H1 (cell line): Measurements from ENCODE around the gene SKIDA1. TPM values are rescaled to one million over a fixed set of nuclear protein-coding genes. Genes with fewer than 3 reads are reported as not detected.
"Not testable (repeated sequence)": the region's sequence is repeated elsewhere in the genome, so short reads cannot be mapped to it uniquely, and the experiment has no call there.

ENCODE experiments used
- CTCF ChIA-PET: fragments of 300-600 bp; sonication (Branson Sonifier 250); formaldehyde crosslinking; loops from one replicate; lab custom pipeline; 2021; ENCODE audit not compliant: partially characterized antibody; lab: Charles Lee
- POLR2A ChIA-PET: fragments of 300-600 bp; sonication (Branson Sonifier 250); formaldehyde crosslinking; loops from one replicate; lab custom pipeline; 2021; ENCODE audit warnings: inconsistent platforms; ENCODE audit not compliant: partially characterized antibody; lab: Charles Lee
- DNase-seq, 2 experiments: peaks; one replicate each; pipeline versions ENCODE4 v3.0.0 to v3.0.0-alpha.2; 2010 to 2022; ENCODE audit warnings: low spot score in 2 of 2, low read depth in 1 of 2, mixed read lengths in 1 of 2
- FAIRE-seq: peaks from 2 replicates; lab custom pipeline; 2011; peaks lifted over from hg19 to GRCh38; lab: Jason Lieb, UNC
- H2AFZ ChIP-seq: 2 replicates; pipeline ENCODE4 v1.8.1; 2012; ENCODE audit warnings: low read length, inconsistent platforms
- H2AK5ac ChIP-seq: 2 replicates; pipeline ENCODE4 v1.6.1; 2013; ENCODE audit warnings: low read depth, low read length
- H2BK120ac ChIP-seq: replicated peaks from 2 replicates; pipeline ENCODE3; 2013; ENCODE audit warnings: low read depth, low read length, inconsistent platforms
- H2BK12ac ChIP-seq: 2 replicates; pipeline ENCODE4 v1.6.1; 2013; ENCODE audit warnings: low read depth, low read length
- H2BK15ac ChIP-seq: 2 replicates; pipeline ENCODE4 v1.6.1; 2013; ENCODE audit warnings: low read length
- H2BK20ac ChIP-seq: 2 replicates; pipeline ENCODE4 v1.6.1; 2013; ENCODE audit warnings: low read length
- H2BK5ac ChIP-seq: 2 replicates; pipeline ENCODE4 v1.6.1; 2013; ENCODE audit warnings: low read depth, low read length
- H3K14ac ChIP-seq: 2 replicates; pipeline ENCODE4 v1.6.1; 2013; ENCODE audit warnings: inconsistent platforms; ENCODE audit not compliant: insufficient read length
- H3K18ac ChIP-seq: 2 replicates; pipeline ENCODE4 v1.6.1; 2013; ENCODE audit warnings: low read length; ENCODE audit errors: extremely low read depth
- H3K23ac ChIP-seq: 2 replicates; pipeline ENCODE4 v1.6.1; 2013; ENCODE audit warnings: inconsistent platforms; ENCODE audit not compliant: insufficient read length
- H3K23me2 ChIP-seq: 2 replicates; pipeline ENCODE4 v1.6.1; 2013; ENCODE audit warnings: low read depth, low read length
- H3K27ac ChIP-seq: 2 replicates; pipeline ENCODE4 v1.6.1; 2011; ENCODE audit warnings: low read depth, low read length, inconsistent platforms
- H3K27me3 ChIP-seq, 4 experiments: replicated peaks in 1 of 4; 1 replicate in 1 of 4; 2 replicates in 3 of 4; pipeline versions ENCODE4 v1.6.1 to v1.8.1; 2011 to 2013; ENCODE audit warnings: low read length in 3 of 4, mild to moderate bottlenecking in 3 of 4, inconsistent platforms in 2 of 4, mixed read lengths in 2 of 4, moderate library complexity in 1 of 4; ENCODE audit not compliant: control insufficient read depth in 3 of 4, insufficient read depth in 3 of 4; ENCODE audit errors: extremely low read depth in 1 of 4
- H3K36me3 ChIP-seq, 4 experiments: 2 replicates each; pipeline versions ENCODE4 v1.6.1 to v1.8.1; 2011 to 2013; ENCODE audit warnings: mild to moderate bottlenecking in 4 of 4, low read length in 3 of 4, moderate library complexity in 2 of 4, control low read depth in 1 of 4, inconsistent platforms in 1 of 4; ENCODE audit not compliant: insufficient read depth in 4 of 4, control insufficient read depth in 2 of 4
- H3K4ac ChIP-seq: replicated peaks from 2 replicates; pipeline ENCODE3; 2013; ENCODE audit warnings: low read length, low read depth, mixed read lengths, inconsistent platforms; ENCODE audit not compliant: insufficient read length
- H3K4me1 ChIP-seq, 4 experiments: replicated peaks in 1 of 4; 1 replicate in 1 of 4; 2 replicates in 3 of 4; pipeline versions ENCODE4 v1.6.1 to v1.8.1; 2011 to 2013; ENCODE audit warnings: low read length in 3 of 4, inconsistent platforms in 2 of 4, mixed read lengths in 1 of 4; ENCODE audit not compliant: insufficient read depth in 4 of 4, control insufficient read depth in 3 of 4
- H3K4me2 ChIP-seq, 2 experiments: 2 replicates each; pipeline versions ENCODE4 v1.6.1 to v1.8.1; 2011 to 2013; ENCODE audit warnings: low read depth in 2 of 2, low read length in 2 of 2, control low read depth in 1 of 2, inconsistent platforms in 1 of 2, mild to moderate bottlenecking in 1 of 2; ENCODE audit not compliant: insufficient read depth in 1 of 2
- H3K4me3 ChIP-seq, 4 experiments: fragments of 200-600, 300-600 bp in 1 of 4; sonication (generic), shearing (Covaris generic), sonication (Bioruptor Twin) in 1 of 4; 2 replicates each; pipeline versions ENCODE4 v1.5.1 to v1.8.1; 2011 to 2016; ENCODE audit warnings: low read length in 4 of 4, low read depth in 3 of 4, control low read depth in 2 of 4, inconsistent platforms in 2 of 4, mild to moderate bottlenecking in 2 of 4, mixed read lengths in 1 of 4, moderate library complexity in 1 of 4; ENCODE audit not compliant: insufficient read depth in 2 of 4; ENCODE audit errors: extremely low read depth in 1 of 4
- H3K56ac ChIP-seq: replicated peaks from 2 replicates; pipeline ENCODE3; 2013; ENCODE audit warnings: low read depth, mild to moderate bottlenecking, mixed read lengths, low read length, inconsistent platforms; ENCODE audit not compliant: insufficient read length
- H3K79me1 ChIP-seq: 2 replicates; pipeline ENCODE4 v1.6.1; 2013; ENCODE audit warnings: low read depth, low read length, control low read depth
- H3K79me2 ChIP-seq, 2 experiments: 2 replicates each; pipeline versions ENCODE4 v1.6.1 to v1.8.1; 2012 to 2013; ENCODE audit warnings: low read length in 2 of 2, mild to moderate bottlenecking in 2 of 2, inconsistent platforms in 1 of 2; ENCODE audit not compliant: insufficient read depth in 2 of 2, control insufficient read depth in 1 of 2
- H3K9ac ChIP-seq, 4 experiments: replicated peaks in 1 of 4; 1 replicate in 1 of 4; 2 replicates in 3 of 4; pipeline versions ENCODE4 v1.6.1 to v1.8.1; 2011 to 2013; ENCODE audit warnings: low read depth in 3 of 4, low read length in 3 of 4, control low read depth in 2 of 4, mild to moderate bottlenecking in 2 of 4, moderate library complexity in 2 of 4, inconsistent platforms in 1 of 4; ENCODE audit errors: extremely low read depth in 1 of 4
- H3K9me3 ChIP-seq, 2 experiments: 2 replicates each; pipeline versions ENCODE4 v1.6.1 to v1.8.1; 2012 to 2013; ENCODE audit warnings: mild to moderate bottlenecking in 2 of 2, moderate library complexity in 2 of 2, control low read depth in 1 of 2, inconsistent platforms in 1 of 2, low read depth in 1 of 2, low read length in 1 of 2, mixed read lengths in 1 of 2; ENCODE audit not compliant: insufficient read depth in 2 of 2
- H4K20me1 ChIP-seq, 2 experiments: replicated peaks in 1 of 2; 2 replicates each; pipeline versions ENCODE3 to v1.8.1; 2011 to 2013; ENCODE audit warnings: inconsistent platforms in 2 of 2, low read length in 2 of 2, mild to moderate bottlenecking in 1 of 2; ENCODE audit not compliant: insufficient read depth in 2 of 2, control insufficient read depth in 1 of 2
- H4K5ac ChIP-seq: 2 replicates; pipeline ENCODE4 v1.6.1; 2013; ENCODE audit warnings: low read length, low read depth, mixed read lengths, inconsistent platforms; ENCODE audit not compliant: insufficient read length
- H4K8ac ChIP-seq: 2 replicates; pipeline ENCODE4 v1.8.0; 2013; ENCODE audit warnings: mild to moderate bottlenecking, moderate library complexity, low read length, inconsistent platforms; ENCODE audit not compliant: insufficient read depth; ENCODE audit errors: extremely low read depth
- H4K91ac ChIP-seq: replicated peaks from 2 replicates; pipeline ENCODE3; 2013; ENCODE audit warnings: low read length, mixed read lengths, inconsistent platforms; ENCODE audit not compliant: insufficient read length
- WGBS, 2 experiments: shearing (Covaris generic) in 1 of 2; methylation state at CpG; one replicate each; pipeline versions ENCODE4 v1.1.6 to v1.1.7; 2013 to 2015; ENCODE audit warnings: low lambda C conversion rate in 2 of 2, mixed read lengths in 2 of 2, inconsistent platforms in 1 of 2, low coverage in 1 of 2, missing lambda C conversion rate in 1 of 2; ENCODE audit not compliant: insufficient replicate concordance in 2 of 2, insufficient coverage in 1 of 2, insufficient read length in 1 of 2; ENCODE audit errors: extremely low coverage in 1 of 2, missing lambda C conversion rate in 1 of 2; 5-methylcytosine and 5-hydroxymethylcytosine counted together
- polyA plus RNA-seq, 7 experiments: library from polyadenylated mRNA; depleted of rRNA in 3 of 7; stranded (reverse) in 5 of 7; unstranded in 2 of 7; fragments of >200 nt in 5 of 7; fragments of 200-250 nt in 2 of 7; gene quantifications; 1 replicate in 5 of 7; 2 replicates in 1 of 7; 4 replicates in 1 of 7; pipeline versions ENCODE4 v1.2.1 to v1.2.3, GENCODE V29; 2011 to 2013; ENCODE audit warnings: missing spikeins in 2 of 7, mixed read lengths in 2 of 7
- total RNA-seq: library from RNA; stranded (reverse); fragmentation: NEBNext Ultra II Directional; extraction: Animal tissue kit (Norgen Biotek cat#: 25700); gene quantifications from 2 replicates; pipeline ENCODE4 v1.2.1, GENCODE V29; 2021

The SKIDA1 gene
- total and polyA plus RNA-seq, 2 of the 8 experiments (the other 6 are each of a cell fraction or from before 2014, with no cell fraction given): 1.5 to 8.0 TPM

GRCh38 chr10:21535976-21536375, 10.5 kb upstream of the SKIDA1 start:
- H3K79me2 ChIP-seq: peaks cover 8 to 78% of the 10 kb centered on the region in 2 experiments; a peak in 3 of 4 replicates
- peak overlapping the region; percentile 78 to 79; a peak in 3 of 4 replicates for H3K4me2 ChIP-seq
- H4K20me1 ChIP-seq, H3K27me3 ChIP-seq, H3K4me1 ChIP-seq, H2AK5ac ChIP-seq, H4K91ac ChIP-seq, H4K8ac ChIP-seq, H4K5ac ChIP-seq, DNase-seq, H3K79me1 ChIP-seq, H2BK15ac ChIP-seq, H3K9me3 ChIP-seq, H3K27ac ChIP-seq, H3K4ac ChIP-seq, H3K56ac ChIP-seq, H3K23me2 ChIP-seq, H3K14ac ChIP-seq, H2BK12ac ChIP-seq, H3K9ac ChIP-seq, H3K18ac ChIP-seq, H2AFZ ChIP-seq, H2BK20ac ChIP-seq, FAIRE-seq, H2BK5ac ChIP-seq, H3K23ac ChIP-seq, H2BK120ac ChIP-seq: not testable (repeated sequence)
- H3K4me3 ChIP-seq: peak overlapping the region in 3 of 4 experiments; percentile 63 to 65 (median 63); a peak in 3 of 8 replicates
- ChIA-PET CTCF (interaction anchor here (1.9 to 2.0 kb wide), 2 partner anchors 40 to 197 kb away, joined by 6 to 11 read pairs; no protein-coding TSS in a partner anchor), POLR2A (interaction anchor here (0.8 to 2.4 kb wide), 5 partner anchors 12 to 27 kb away, joined by 3 to 7 read pairs (median 4); no protein-coding TSS in a partner anchor)
- WGBS, 2 experiments: 96% methylated on average over 9 of the region's 9 CpGs; no CpG with 5 or more reads in 1 of the 2 experiments
- peaks cover 3 to 42% (median 18%) of the 10 kb centered on the region in 4 experiments; a peak in 6 of 8 replicates for H3K36me3 ChIP-seq
